Measurements from ENCODE around the gene ASMT.

- TF ChIP-seq CTCF (IDR thresholded peaks at IDR 0.05; ENCODE audit: insufficient read depth, low read length) (no peak), GABPA (IDR thresholded peaks at IDR 0.05; ENCODE audit: low read depth) (no peak), POLR2AphosphoS5 (IDR thresholded peaks at IDR 0.05; ENCODE audit: low read depth) (no peak)
Measured at GRCh38 chrX:1656379-1656778, 41.5 kb downstream of the ASMT start.

Measured in HL-60 (cell line).